Body of pancreas (tissue), 4 donors: ENCODE data around the gene PACS2.

ENCODE experiments used
- CTCF ChIP-seq, 7 experiments: fragments of 450-650 bp in 4 of 7; fragments of 200-600 bp in 3 of 7; sonication (generic) in 3 of 7; IDR thresholded peaks; one replicate each; pipeline ENCODE4 v1.5.1; 2016 to 2019; ENCODE audit warnings: antibody characterized with exemption in 7 of 7
- POLR2A ChIP-seq, 3 donors: fragments of 450-650 bp; IDR thresholded peaks; one replicate each; pipeline ENCODE4 v1.6.1; 2016; ENCODE audit warnings: antibody characterized with exemption in 3 of 3, mild to moderate bottlenecking in 2 of 3

GRCh38 chr14:105377555-105378182, 63.1 kb downstream of the PACS2 start:
- TF ChIP-seq CTCF (IDR thresholded peaks at IDR 0.05) (no peak), POLR2A (IDR thresholded peaks at IDR 0.05) (no peak)
